Vagina (tissue), 2 donors: Measurements from ENCODE around the gene CYTIP.

ENCODE experiments used
- POLR2A ChIP-seq, 2 donors: fragments of 450-650 bp; IDR thresholded peaks; one replicate each; pipeline ENCODE4 v1.6.1; 2017; ENCODE audit warnings: antibody characterized with exemption in 2 of 2, mild to moderate bottlenecking in 2 of 2, moderate library complexity in 2 of 2
- POLR2AphosphoS5 ChIP-seq, 2 donors: sonication (generic); formaldehyde crosslinking; IDR thresholded peaks; one replicate each; pipeline ENCODE4 v1.9.0; 2017; ENCODE audit warnings: antibody characterized with exemption in 2 of 2, mild to moderate bottlenecking in 2 of 2, low read depth in 1 of 2; ENCODE audit not compliant: insufficient read depth in 1 of 2
- TF ChIP-seq, protein P1 (sequence below), 3 experiments: fragments of 450-650 bp in 2 of 3; fragments of 200-600 bp in 1 of 3; sonication (generic) in 1 of 3; IDR thresholded peaks; one replicate each; pipeline ENCODE4 v1.5.1; 2017 to 2019; ENCODE audit warnings: antibody characterized with exemption in 3 of 3, mild to moderate bottlenecking in 2 of 3, moderate library complexity in 2 of 3

DNA sequence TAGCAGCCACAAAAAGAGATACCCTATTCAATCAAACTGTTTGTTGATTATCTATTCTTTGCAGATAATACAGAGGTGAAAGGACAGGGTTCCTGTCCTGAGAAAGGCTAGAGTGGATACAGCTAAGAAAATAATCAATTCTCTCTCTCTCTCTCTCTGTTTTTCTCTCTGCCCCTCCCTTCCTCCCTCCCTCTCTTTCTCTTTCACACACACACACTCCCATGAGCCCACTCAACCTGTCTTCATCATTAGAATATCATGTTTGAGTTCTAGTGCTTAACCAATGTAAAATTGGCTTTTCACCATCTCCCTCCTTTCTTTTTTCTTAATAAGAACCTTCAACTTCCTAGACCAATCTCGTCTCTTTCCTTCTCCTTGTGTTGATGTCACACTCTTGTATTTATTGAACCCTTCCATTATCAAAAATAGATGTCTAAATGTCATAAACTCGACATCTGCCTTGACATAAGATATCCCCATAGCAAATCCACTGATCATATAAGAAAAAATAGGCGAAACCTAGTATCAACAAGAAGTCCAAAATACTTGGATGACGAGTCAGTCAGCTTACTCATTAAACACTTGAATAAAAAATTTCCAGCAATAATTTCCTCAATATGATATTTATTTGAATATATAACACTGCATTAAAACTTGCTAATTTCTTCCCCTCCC, 42.8 kb upstream of the CYTIP start:
- TF ChIP-seq, protein P1, sequence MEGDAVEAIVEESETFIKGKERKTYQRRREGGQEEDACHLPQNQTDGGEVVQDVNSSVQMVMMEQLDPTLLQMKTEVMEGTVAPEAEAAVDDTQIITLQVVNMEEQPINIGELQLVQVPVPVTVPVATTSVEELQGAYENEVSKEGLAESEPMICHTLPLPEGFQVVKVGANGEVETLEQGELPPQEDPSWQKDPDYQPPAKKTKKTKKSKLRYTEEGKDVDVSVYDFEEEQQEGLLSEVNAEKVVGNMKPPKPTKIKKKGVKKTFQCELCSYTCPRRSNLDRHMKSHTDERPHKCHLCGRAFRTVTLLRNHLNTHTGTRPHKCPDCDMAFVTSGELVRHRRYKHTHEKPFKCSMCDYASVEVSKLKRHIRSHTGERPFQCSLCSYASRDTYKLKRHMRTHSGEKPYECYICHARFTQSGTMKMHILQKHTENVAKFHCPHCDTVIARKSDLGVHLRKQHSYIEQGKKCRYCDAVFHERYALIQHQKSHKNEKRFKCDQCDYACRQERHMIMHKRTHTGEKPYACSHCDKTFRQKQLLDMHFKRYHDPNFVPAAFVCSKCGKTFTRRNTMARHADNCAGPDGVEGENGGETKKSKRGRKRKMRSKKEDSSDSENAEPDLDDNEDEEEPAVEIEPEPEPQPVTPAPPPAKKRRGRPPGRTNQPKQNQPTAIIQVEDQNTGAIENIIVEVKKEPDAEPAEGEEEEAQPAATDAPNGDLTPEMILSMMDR (IDR thresholded peaks at IDR 0.05), result no peak
- TF ChIP-seq POLR2A (IDR thresholded peaks at IDR 0.05), result no peak
- no peak for TF ChIP-seq POLR2AphosphoS5 (IDR thresholded peaks at IDR 0.05; ENCODE audit: insufficient read depth in 1 of 2, low read depth in 1 of 2)
